ENCODE results near the gene CFAP43.
A peak's percentile ranks its signal among the peaks of the same experiment; 100 is the strongest.

DNA sequence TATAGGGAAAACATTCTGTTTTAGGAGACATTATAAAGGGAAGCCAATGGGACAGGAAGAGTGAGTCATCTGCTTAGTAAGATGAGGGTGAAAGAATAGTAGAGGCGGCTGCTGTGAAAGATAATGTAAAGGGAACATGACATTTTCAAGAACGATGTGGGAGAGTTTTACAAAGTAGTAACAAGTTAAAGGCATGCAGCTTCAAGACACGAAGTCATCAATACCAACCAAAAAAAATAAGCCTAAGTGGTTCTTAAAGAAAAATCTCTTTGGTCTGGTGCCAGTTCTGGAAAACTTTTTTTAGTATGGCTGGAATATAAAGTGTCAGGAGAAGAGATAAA lies 28.6 kb upstream of the CFAP43 start:
- TF ChIP-seq, protein P1, sequence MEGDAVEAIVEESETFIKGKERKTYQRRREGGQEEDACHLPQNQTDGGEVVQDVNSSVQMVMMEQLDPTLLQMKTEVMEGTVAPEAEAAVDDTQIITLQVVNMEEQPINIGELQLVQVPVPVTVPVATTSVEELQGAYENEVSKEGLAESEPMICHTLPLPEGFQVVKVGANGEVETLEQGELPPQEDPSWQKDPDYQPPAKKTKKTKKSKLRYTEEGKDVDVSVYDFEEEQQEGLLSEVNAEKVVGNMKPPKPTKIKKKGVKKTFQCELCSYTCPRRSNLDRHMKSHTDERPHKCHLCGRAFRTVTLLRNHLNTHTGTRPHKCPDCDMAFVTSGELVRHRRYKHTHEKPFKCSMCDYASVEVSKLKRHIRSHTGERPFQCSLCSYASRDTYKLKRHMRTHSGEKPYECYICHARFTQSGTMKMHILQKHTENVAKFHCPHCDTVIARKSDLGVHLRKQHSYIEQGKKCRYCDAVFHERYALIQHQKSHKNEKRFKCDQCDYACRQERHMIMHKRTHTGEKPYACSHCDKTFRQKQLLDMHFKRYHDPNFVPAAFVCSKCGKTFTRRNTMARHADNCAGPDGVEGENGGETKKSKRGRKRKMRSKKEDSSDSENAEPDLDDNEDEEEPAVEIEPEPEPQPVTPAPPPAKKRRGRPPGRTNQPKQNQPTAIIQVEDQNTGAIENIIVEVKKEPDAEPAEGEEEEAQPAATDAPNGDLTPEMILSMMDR (IDR thresholded peaks at IDR 0.05; ENCODE audit: low read depth, low read length, missing input control), result no peak
- TF ChIP-seq TAF1 (conservative IDR thresholded peaks at IDR 0.05), result no peak
- TF ChIP-seq, protein P2, sequence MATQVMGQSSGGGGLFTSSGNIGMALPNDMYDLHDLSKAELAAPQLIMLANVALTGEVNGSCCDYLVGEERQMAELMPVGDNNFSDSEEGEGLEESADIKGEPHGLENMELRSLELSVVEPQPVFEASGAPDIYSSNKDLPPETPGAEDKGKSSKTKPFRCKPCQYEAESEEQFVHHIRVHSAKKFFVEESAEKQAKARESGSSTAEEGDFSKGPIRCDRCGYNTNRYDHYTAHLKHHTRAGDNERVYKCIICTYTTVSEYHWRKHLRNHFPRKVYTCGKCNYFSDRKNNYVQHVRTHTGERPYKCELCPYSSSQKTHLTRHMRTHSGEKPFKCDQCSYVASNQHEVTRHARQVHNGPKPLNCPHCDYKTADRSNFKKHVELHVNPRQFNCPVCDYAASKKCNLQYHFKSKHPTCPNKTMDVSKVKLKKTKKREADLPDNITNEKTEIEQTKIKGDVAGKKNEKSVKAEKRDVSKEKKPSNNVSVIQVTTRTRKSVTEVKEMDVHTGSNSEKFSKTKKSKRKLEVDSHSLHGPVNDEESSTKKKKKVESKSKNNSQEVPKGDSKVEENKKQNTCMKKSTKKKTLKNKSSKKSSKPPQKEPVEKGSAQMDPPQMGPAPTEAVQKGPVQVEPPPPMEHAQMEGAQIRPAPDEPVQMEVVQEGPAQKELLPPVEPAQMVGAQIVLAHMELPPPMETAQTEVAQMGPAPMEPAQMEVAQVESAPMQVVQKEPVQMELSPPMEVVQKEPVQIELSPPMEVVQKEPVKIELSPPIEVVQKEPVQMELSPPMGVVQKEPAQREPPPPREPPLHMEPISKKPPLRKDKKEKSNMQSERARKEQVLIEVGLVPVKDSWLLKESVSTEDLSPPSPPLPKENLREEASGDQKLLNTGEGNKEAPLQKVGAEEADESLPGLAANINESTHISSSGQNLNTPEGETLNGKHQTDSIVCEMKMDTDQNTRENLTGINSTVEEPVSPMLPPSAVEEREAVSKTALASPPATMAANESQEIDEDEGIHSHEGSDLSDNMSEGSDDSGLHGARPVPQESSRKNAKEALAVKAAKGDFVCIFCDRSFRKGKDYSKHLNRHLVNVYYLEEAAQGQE (IDR thresholded peaks at IDR 0.05), result no peak
- no peak for TF ChIP-seq RAD21 (IDR thresholded peaks at IDR 0.05)
- no peak for TF ChIP-seq SP1 (IDR thresholded peaks at IDR 0.05)
- no peak for TF ChIP-seq GABPA (IDR thresholded peaks at IDR 0.05 in 1 of 2, conservative IDR thresholded peaks at IDR 0.05 in 1 of 2)
- no peak for TF ChIP-seq YY1 (IDR thresholded peaks at IDR 0.05)
- TF ChIP-seq JUND (IDR thresholded peaks at IDR 0.05), result peak; percentile 52 to 65
- TF ChIP-seq, protein P3, sequence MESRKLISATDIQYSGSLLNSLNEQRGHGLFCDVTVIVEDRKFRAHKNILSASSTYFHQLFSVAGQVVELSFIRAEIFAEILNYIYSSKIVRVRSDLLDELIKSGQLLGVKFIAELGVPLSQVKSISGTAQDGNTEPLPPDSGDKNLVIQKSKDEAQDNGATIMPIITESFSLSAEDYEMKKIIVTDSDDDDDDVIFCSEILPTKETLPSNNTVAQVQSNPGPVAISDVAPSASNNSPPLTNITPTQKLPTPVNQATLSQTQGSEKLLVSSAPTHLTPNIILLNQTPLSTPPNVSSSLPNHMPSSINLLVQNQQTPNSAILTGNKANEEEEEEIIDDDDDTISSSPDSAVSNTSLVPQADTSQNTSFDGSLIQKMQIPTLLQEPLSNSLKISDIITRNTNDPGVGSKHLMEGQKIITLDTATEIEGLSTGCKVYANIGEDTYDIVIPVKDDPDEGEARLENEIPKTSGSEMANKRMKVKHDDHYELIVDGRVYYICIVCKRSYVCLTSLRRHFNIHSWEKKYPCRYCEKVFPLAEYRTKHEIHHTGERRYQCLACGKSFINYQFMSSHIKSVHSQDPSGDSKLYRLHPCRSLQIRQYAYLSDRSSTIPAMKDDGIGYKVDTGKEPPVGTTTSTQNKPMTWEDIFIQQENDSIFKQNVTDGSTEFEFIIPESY (IDR thresholded peaks at IDR 0.05), result no peak
- no peak for TF ChIP-seq RXRA (IDR thresholded peaks at IDR 0.05)

Measured in liver (tissue), 3 donors.